Smooth muscle cell (in vitro differentiated cells): ENCODE measurements around the gene TLCD3B. TPM values are rescaled to one million over a fixed set of nuclear protein-coding genes. Genes with fewer than 3 reads are reported as not detected.
"Not testable (repeated sequence)": the region's sequence is repeated elsewhere in the genome, so short reads cannot be mapped to it uniquely, and the experiment has no call there.

Experiments
- DNase-seq: peaks from one replicate; lab custom pipeline; 2025; ENCODE audit not compliant: unreplicated experiment; lab: John Stamatoyannopoulos, UW
- H2AFZ ChIP-seq: fragments of 200-600 bp; sonication (generic); 2 replicates; pipeline ENCODE4 v1.6.0; 2016; ENCODE audit warnings: antibody characterized with exemption, low read depth, mild to moderate bottlenecking
- H3F3A ChIP-seq: fragments of 200-600 bp; sonication (generic); 2 replicates; pipeline ENCODE4 v1.6.0; 2017; ENCODE audit warnings: antibody characterized with exemption, low read depth
- H3K27ac ChIP-seq: fragments of 200-600 bp; sonication (generic); 2 replicates; pipeline ENCODE4 v1.5.1; 2016; ENCODE audit warnings: low read depth, mild to moderate bottlenecking
- H3K27me3 ChIP-seq: fragments of 200-600 bp; sonication (generic); 2 replicates; pipeline ENCODE4 v1.6.1; 2016; ENCODE audit warnings: low read depth, mild to moderate bottlenecking
- H3K36me3 ChIP-seq: fragments of 200-600 bp; sonication (generic); 2 replicates; pipeline ENCODE4 v1.5.1; 2016; ENCODE audit warnings: low read depth
- H3K4me1 ChIP-seq: fragments of 200-600 bp; sonication (generic); 2 replicates; pipeline ENCODE4 v1.5.1; 2016; ENCODE audit warnings: low read depth
- H3K4me2 ChIP-seq: fragments of 200-600 bp; sonication (generic); 2 replicates; pipeline ENCODE4 v1.6.0; 2016; ENCODE audit warnings: mild to moderate bottlenecking
- H3K4me3 ChIP-seq: fragments of 200-600 bp; sonication (generic); 2 replicates; pipeline ENCODE4 v1.5.1; 2016; ENCODE audit warnings: mild to moderate bottlenecking
- H3K79me2 ChIP-seq: fragments of 200-600 bp; sonication (generic); 2 replicates; pipeline ENCODE4 v1.6.0; 2016; ENCODE audit warnings: low read depth, mild to moderate bottlenecking
- H3K9ac ChIP-seq: fragments of 200-600 bp; sonication (generic); 2 replicates; pipeline ENCODE4 v1.6.0; 2016; ENCODE audit warnings: low read depth
- H3K9me3 ChIP-seq: fragments of 200-600 bp; sonication (generic); replicated peaks from 2 replicates; pipeline ENCODE4 v1.5.1; 2016; ENCODE audit warnings: low read depth
- H4K20me1 ChIP-seq: fragments of 200-600 bp; sonication (generic); 2 replicates; pipeline ENCODE4 v1.6.0; 2016; ENCODE audit warnings: low read depth
- CTCF ChIP-seq: fragments of 200-600 bp; sonication (generic); IDR thresholded peaks from 2 replicates; pipeline ENCODE4 v1.5.1; 2017; ENCODE audit warnings: borderline replicate concordance, mild to moderate bottlenecking, antibody characterized with exemption; ENCODE audit not compliant: insufficient read depth, poor library complexity, severe bottlenecking
- WGBS: methylation state at CpG from one replicate; pipeline ENCODE4 v1.1.7; 2016; ENCODE audit warnings: low lambda C conversion rate; 5-methylcytosine and 5-hydroxymethylcytosine counted together
- polyA plus RNA-seq: library from polyadenylated mRNA; unstranded; fragments of >200 nt; fragmentation: Nextera tagmentation; extraction: Ambion mirVana; gene quantifications from 2 replicates; pipeline ENCODE4 v1.2.1, GENCODE V29; 2016
- total RNA-seq: library from RNA; depleted of rRNA; stranded (reverse); fragments of >200 nt; gene quantifications from 2 replicates; pipeline ENCODE4 v1.2.3, GENCODE V29; 2014

TLCD3B gene
- total and polyA plus RNA-seq, 2 experiments from 2014 or later = 0.45 to 0.48 TPM

GRCh38 chr16:30017277-30017656 is 13.8 kb downstream of the TLCD3B start:
- DNase-seq = no peak
- Histone ChIP-seq H3F3A (no peaks in the 10 kb centered on the region), H3K27ac (no peak overlapping the region), H3K4me1 (no peaks in the 10 kb centered on the region), H3K27me3 (peaks cover under 1% of the 10 kb centered on the region), H3K36me3 (no peaks in the 10 kb centered on the region), H3K4me2 (no peak overlapping the region), H3K79me2 (no peaks in the 10 kb centered on the region), H2AFZ (no peak overlapping the region), H3K4me3 (no peak overlapping the region), H3K9ac (no peak overlapping the region), H4K20me1 (no peaks in the 10 kb centered on the region), H3K9me3 (no peaks in the 10 kb centered on the region)
- 98% methylated on average over 2 of the region's 2 CpGs for WGBS
- TF ChIP-seq CTCF = no peak

GRCh38 chr16:30016555-30017276 is 14.4 kb downstream of the TLCD3B start:
- Histone ChIP-seq H3K9ac (no peak overlapping the region), H4K20me1 (no peaks in the 10 kb centered on the region), H3K4me2 (no peak overlapping the region), H3K4me3 (no peak overlapping the region), H3K36me3 (no peaks in the 10 kb centered on the region), H3K79me2 (no peaks in the 10 kb centered on the region), H3K4me1 (peaks cover under 1% of the 10 kb centered on the region), H3K27me3 (peaks cover 6% of the 10 kb centered on the region), H3F3A (no peaks in the 10 kb centered on the region), H3K27ac (no peak overlapping the region), H2AFZ (no peak overlapping the region), H3K9me3 (no peaks in the 10 kb centered on the region)
- 90% methylated on average over 8 of the region's 8 CpGs for WGBS
- TF ChIP-seq CTCF = no peak
- no peak for DNase-seq

- WGBS = 94% methylated on average over 7 of the region's 7 CpGs
- H3K9ac ChIP-seq, H3K4me3 ChIP-seq, H4K20me1 ChIP-seq, DNase-seq, H3F3A ChIP-seq, H3K36me3 ChIP-seq, H3K27ac ChIP-seq, H2AFZ ChIP-seq, H3K4me2 ChIP-seq, H3K4me1 ChIP-seq, H3K9me3 ChIP-seq, H3K79me2 ChIP-seq: not testable (repeated sequence)
- peaks cover 19% of the 10 kb centered on the region for H3K27me3 ChIP-seq
Measured at GRCh38 chr16:30015450-30015849, 15.6 kb downstream of the TLCD3B start.

GRCh38 chr16:30012598-30012997 is 18.5 kb downstream of the TLCD3B start:
- H3K36me3 ChIP-seq, H3K4me3 ChIP-seq, H3K27ac ChIP-seq, H4K20me1 ChIP-seq, H3K9me3 ChIP-seq, H3F3A ChIP-seq, H3K9ac ChIP-seq, H2AFZ ChIP-seq, H3K79me2 ChIP-seq, DNase-seq, H3K4me2 ChIP-seq: not testable (repeated sequence)
- Histone ChIP-seq H3K27me3 (peaks cover 31% of the 10 kb centered on the region), H3K4me1 (peaks cover 14% of the 10 kb centered on the region)
- 92% methylated on average over 14 of the region's 14 CpGs for WGBS
